Left renal pelvis (tissue), 4 donors: Measurements from ENCODE around the gene ARMC5. TPM values are rescaled to one million over a fixed set of nuclear protein-coding genes. Genes with fewer than 3 reads are reported as not detected.

Experiments used
- DNase-seq, 4 donors: peaks; one replicate each; pipeline ENCODE4 v3.0.0-alpha.2; 2013; ENCODE audit warnings: low read depth in 4 of 4, low spot score in 3 of 4
- polyA plus RNA-seq, 4 donors: library from polyadenylated mRNA; unstranded; fragments of 120-200 nt; gene quantifications; one replicate each; pipeline ENCODE4 v1.2.1, GENCODE V29; 2013; ENCODE audit not compliant: insufficient read length in 4 of 4

Gene ARMC5
- polyA plus RNA-seq, 4 donors: 9.0 to 15.1 (median 10.3) TPM

GRCh38 chr16:31461201-31461920 is 2.1 kb downstream of the ARMC5 start:
- no peak for DNase-seq

DNA sequence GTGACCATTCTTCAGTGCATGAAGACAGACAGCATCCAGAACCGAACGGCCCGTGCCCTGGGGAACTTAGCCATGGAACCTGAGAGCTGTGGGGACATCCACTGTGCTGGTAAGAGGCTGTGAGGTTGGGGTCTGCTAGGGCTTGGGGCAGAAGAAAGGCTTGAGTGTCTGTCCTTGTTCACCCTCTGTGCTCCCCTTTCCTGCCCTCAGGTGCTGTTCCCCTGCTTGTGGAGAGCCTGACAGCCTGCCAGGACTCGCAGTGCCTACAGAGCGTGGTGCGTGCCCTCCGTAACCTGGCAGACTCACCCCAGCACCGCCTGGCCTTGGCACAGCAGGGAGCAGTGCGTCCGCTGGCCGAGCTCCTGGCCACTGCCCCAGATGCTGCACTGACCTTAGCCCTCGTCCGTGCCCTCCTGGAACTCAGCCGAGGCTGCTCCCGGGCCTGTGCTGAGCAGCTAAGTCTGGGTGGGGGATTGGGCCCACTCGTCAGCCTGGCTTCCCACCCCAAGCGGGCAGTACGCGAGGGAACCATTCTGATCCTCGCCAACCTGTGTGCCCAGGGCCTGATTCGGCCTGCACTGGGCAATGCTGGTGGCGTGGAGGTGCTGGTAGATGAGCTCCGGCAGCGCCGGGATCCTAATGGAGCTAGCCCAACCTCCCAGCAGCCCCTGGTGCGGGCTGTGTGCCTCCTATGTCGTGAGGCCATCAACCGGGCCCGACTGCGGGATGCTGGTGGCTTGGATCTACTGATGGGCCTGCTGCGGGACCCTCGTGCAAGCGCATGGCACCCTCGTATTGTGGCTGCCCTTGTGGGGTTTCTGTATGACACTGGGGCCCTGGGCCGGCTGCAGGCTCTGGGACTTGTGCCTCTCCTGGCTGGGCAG is 2.9 kb downstream of the ARMC5 start:
- no peak for DNase-seq

DNA sequence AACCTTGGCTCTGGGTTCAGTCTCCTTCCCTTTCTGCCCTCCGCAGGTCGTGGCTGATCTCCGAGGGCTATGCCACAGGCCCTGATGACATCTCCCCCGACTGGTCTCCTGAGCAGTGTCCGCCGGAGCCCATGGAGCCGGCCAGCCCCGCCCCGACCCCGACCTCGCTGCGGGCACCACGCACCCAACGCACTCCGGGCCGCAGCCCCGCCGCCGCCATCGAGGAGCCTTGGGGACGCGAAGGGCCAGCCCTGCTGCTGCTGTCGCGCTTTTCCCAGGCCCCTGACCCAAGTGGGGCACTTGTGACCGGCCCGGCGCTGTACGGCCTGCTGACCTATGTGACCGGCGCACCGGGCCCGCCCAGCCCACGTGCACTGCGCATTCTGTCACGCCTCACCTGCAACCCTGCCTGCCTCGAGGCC is 5.1 kb downstream of the ARMC5 start:
- no peak for DNase-seq

GRCh38 chr16:31464781-31465260 is 5.5 kb downstream of the ARMC5 start:
- DNase-seq: no peak

- no peak for DNase-seq
Measured at GRCh38 chr16:31465788-31466370, 6.6 kb downstream of the ARMC5 start.

DNA sequence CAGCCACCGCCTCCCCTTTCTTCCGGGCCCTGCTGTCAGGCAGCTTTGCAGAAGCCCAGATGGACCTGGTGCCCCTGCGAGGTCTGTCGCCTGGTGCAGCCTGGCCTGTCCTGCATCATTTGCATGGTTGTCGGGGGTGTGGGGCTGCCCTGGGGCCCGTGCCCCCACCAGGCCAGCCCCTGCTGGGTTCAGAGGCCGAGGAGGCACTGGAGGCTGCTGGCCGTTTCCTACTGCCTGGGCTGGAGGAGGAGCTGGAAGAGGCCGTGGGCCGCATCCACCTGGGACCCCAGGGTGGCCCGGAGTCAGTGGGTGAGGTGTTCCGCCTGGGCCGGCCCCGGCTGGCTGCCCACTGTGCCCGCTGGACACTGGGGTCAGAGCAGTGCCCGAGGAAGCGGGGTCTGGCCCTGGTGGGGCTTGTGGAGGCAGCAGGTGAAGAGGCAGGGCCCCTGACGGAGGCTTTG is 7.1 kb downstream of the ARMC5 start:
- no peak for DNase-seq

GRCh38 chr16:31467151-31467773 is 8.0 kb downstream of the ARMC5 start:
- DNase-seq: no peak

GRCh38 chr16:31467858-31468257 is 8.6 kb downstream of the ARMC5 start:
- no peak for DNase-seq

GRCh38 chr16:31470615-31471014 is 11.3 kb downstream of the ARMC5 start:
- no peak for DNase-seq

GRCh38 chr16:31471241-31471874 is 12.1 kb downstream of the ARMC5 start:
- no peak for DNase-seq

GRCh38 chr16:31471875-31472708 is 12.8 kb downstream of the ARMC5 start, which contains the start of gene TGFB1I1:
TSS of gene TGFB1I1 (plus strand) at chr16:31472152. CDS start at chr16:31472189, 37 bp downstream.
- no peak for DNase-seq

DNA sequence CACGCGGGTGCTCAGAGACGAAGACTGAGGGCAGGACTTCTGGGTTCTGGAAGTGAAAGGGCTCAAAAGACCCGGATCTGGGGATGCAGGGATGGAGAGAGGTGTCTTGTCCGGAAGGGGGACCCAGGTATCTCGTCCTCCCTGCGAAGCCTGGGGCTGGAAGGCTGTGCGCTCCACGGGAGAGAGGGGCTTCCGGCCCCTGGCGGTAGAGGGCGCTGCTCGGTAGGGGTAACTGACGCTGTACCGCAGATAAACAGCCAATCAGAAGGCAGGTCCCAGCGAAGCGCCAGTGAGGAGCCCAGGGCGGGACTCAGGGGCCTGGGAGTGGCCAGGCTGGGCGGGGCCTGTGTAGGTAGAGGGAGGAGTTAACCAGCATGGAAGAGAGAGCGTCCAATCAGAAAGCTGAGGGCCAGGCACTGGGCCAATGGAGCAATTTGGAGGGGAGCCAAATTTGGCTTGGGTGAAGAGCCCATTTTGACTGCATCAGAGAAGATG is 13.5 kb downstream of the ARMC5 start:
- DNase-seq: no peak

DNA sequence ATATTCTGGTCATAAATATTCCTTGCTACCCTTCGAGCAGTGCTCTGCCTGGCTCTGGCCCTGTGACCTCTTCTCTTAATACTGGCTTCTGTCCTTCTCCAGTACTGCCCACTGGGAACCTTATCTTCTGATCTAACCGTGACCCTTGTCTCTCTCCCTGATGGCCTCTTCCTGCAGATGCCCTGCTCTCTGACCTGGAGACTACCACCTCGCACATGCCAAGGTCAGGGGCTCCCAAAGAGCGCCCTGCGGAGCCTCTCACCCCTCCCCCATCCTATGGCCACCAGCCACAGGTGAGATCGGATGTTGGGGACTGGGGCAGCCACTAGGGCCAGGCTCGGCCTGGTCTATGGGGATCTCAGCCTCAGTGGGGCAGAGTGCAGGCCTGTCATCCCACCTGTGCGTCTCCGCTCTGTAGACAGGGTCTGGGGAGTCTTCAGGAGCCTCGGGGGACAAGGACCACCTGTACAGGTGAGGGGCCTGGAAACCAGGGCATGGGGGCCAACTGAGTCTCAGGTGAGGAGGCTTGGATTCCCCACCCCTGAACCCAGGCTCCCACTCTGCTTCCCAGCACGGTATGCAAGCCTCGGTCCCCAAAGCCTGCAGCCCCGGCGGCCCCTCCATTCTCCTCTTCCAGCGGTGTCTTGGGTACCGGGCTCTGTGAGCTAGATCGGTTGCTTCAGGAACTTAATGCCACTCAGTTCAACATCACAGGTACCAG is 14.1 kb downstream of the ARMC5 start:
- DNase-seq: no peak

- DNase-seq: no peak
Measured at GRCh38 chr16:31474173-31474714, 14.9 kb downstream of the ARMC5 start.

- DNase-seq: no peak
Measured at GRCh38 chr16:31474773-31475738, 15.8 kb downstream of the ARMC5 start.

GRCh38 chr16:31475946-31476302 is 16.6 kb downstream of the ARMC5 start:
- DNase-seq: no peak
